Inflammatory macrophage treated with lipopolysaccharide for 1 hour (primary cell): ENCODE measurements around the gene GNL3L.
A peak's percentile ranks its signal among the peaks of the same experiment; 100 is the strongest.
"Not testable (repeated sequence)": the region's sequence is repeated elsewhere in the genome, so short reads cannot be mapped to it uniquely, and the experiment has no call there.

Source experiments
- DNase-seq, 2 donors: peaks; one replicate each; pipeline ENCODE4 v3.0.0-alpha.2; 2020 to 2022

Gene GNL3L, protein sequence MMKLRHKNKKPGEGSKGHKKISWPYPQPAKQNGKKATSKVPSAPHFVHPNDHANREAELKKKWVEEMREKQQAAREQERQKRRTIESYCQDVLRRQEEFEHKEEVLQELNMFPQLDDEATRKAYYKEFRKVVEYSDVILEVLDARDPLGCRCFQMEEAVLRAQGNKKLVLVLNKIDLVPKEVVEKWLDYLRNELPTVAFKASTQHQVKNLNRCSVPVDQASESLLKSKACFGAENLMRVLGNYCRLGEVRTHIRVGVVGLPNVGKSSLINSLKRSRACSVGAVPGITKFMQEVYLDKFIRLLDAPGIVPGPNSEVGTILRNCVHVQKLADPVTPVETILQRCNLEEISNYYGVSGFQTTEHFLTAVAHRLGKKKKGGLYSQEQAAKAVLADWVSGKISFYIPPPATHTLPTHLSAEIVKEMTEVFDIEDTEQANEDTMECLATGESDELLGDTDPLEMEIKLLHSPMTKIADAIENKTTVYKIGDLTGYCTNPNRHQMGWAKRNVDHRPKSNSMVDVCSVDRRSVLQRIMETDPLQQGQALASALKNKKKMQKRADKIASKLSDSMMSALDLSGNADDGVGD

DNA sequence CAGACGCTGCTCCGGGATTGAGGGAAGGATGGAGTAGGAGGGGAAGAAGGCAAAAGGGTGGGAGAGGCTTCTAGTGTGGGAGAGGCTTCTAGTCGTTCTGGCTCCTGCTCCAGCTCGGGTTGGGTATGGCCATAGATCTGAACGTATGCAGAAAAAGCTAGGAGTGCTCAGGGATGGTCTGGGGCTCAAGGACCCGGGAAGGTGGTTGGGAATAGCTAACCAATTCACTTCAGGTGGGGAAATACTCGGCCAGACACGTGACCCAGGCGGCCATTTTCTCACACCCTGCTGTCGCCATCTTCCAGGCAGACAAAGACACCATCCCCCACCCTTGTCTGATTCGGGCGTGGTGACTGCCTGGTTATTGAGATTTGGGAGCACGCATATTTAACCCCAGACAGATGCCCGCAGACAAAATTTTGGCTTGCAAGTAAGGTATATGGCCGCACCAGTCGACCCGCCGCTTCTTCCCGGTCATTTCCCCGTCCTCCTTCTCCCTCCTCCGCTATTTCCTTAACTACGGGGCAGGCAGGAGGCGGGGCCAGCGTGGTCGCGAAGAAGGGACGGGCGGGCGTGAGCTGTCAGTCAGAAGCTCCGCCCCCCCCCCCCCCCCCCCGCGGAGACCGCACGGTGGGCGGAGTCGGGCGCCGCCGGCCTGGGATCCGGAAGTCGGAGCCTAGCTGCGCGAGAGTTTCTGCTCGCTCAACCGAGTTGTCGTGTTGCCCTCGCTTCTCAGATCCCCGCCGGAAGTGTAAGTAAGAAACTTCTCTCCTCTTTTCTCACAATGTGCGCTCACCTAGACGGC is at the start of gene GNL3L:
Gene GNL3L, plus strand, starts transcription at position 668 of the 805 bp plus-strand sequence. CDS start 2,348 bp downstream, outside the sequence.
- DNase-seq, result peak; percentile 63 to 73

DNA sequence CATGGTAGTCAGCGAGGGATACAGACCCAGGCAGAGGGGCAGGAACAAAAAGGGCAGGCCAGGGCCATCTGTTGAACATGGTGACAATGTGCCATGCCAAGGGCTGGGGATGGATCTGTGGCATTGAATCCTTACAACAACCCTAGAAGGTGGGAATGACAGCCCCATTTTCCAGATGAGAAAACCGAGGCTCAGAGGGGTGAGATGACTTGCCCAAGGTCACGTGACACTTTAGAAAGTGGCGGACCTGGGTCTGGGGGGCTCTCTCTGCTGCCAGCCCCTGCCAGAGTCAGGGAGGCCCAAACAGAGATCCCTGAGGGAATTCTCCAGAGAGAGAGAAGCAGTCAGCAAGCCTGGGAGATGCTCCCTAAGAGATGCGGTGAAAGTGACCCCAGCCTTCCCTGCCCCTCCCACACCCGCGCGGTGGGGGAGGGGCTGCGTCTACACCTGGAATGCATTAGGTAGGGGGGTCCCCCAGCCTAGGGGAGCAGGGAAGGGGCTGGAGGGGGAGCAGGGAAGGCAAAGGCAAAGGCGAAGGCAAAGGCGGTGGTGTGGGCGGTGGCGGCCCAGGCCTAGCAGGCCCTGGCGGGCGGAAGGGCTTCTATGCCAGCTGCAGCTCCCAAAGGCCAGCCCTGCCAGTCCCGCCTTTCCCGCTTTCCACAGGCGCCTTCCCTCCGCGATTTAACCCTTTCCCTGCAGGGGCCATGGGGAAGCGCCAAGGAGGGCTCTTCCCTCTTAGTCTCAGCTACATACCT is 47.0 kb upstream of the GNL3L start:
- no peak for DNase-seq

DNA sequence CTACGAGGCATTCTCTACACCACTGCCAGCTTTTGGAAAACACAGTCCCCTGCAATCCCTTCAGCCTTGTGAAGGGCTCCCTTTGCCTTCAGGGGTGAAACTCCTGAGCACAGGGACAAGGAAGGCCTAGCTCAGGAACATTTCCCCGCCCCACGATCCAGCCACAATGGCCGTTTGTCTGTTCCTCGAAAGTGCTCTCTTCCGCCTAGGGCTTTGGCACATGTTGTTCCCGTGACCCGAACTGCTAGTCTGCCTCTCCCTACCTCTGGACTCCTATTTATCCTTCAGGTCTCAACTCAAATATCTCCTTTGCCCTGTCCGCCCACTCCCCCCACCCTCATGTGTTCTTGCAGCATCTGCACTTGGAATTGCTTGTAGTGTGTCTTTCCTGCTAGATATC is 46.1 kb upstream of the GNL3L start:
- DNase-seq, result no peak

DNA sequence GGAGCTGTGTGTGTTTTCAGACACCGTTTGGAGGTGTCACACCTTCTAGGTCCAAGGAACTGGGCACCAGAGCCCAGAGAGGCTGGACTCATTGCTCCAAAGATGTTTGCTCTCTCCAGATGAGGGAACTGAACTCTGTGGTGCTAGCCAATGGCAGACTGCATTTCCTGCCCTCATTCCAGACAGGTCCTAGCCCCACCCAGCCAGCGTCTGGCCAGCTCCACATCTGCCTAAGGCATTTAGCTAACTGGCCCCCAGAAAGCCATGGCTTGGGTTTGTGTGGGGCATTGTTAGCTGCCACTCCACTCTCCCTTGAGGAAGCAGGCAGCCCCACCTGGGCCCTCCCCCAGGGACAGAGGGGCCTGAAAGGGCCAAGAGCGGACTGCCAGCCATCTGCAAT is 45.4 kb upstream of the GNL3L start:
- DNase-seq, result no peak

DNA sequence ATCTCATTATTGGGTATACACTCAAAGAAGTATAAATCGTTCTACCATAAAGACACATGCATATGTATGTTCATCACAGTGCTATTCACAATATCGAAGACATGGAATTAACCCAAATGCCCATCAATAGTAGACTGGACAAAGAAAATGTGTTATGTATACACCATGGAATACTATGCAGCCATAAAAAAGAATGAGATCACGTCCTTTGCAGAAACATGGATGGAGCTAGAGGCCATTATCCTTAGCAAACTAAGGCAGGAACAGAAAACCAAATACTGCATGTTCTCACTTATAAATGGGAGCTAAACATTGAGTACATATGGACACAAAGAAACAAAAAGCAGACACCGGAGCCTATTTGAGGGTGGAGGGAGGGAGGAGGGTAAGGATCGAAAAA is 40.2 kb upstream of the GNL3L start:
- DNase-seq, result not testable (repeated sequence)

DNA sequence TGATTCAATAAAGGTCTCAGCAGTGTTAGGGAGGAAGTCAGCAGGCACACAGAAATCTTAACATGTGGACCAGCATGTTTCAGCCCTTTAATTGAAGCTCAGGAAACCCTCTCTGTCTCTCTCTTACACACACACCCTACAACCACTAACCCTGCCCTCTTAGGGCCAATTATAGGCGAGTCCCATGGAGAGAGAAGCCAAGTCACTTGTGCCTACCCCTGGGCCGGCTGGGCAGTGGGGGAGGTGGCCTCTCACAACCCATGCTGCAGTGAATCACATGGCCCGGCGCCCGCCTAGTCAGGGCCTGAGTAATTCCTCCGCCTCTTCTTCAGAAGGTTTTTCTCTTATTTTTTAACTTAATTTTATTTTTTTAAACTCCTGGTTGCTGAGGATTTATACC is 37.7 kb upstream of the GNL3L start:
- DNase-seq, result no peak

DNA sequence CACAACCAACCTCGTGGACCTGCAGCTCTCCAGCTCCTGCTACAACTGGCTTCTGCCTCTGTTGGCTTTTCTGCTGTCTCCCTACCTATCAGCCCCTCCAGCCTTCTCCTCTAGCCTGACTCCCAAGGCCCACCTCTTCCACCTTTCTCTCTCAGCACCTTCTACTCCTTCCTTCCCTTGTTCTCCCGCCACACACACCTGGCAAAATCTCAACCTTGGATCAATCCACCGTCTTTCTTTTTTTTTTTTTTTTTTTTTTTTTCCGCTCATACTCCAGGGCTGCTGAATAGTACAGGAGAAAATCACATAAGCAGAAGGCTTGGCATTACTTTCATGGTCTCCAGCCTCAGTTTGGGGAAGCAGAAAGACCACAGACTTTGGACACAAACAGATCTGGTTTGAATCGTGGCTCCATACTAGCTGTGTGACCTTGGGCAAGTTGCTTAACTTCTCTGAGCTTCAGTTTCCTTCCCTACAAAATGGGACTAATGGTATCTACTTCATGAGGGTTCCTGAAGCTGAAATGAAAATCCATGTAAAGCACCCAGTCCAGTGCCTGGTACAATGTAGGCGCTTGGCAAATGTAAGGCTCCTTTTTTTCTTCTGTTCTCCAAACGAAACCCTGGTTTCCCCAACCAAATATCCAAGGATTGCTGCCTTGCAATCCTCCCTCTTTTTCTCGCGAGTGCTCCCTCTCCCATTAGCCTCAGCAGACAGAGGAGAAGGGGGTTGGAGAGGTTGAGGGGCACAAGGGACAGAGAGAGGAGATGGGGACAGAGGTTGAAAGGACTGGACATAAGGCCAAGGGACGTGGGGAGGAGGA is 35.6 kb upstream of the GNL3L start:
- no peak for DNase-seq

DNA sequence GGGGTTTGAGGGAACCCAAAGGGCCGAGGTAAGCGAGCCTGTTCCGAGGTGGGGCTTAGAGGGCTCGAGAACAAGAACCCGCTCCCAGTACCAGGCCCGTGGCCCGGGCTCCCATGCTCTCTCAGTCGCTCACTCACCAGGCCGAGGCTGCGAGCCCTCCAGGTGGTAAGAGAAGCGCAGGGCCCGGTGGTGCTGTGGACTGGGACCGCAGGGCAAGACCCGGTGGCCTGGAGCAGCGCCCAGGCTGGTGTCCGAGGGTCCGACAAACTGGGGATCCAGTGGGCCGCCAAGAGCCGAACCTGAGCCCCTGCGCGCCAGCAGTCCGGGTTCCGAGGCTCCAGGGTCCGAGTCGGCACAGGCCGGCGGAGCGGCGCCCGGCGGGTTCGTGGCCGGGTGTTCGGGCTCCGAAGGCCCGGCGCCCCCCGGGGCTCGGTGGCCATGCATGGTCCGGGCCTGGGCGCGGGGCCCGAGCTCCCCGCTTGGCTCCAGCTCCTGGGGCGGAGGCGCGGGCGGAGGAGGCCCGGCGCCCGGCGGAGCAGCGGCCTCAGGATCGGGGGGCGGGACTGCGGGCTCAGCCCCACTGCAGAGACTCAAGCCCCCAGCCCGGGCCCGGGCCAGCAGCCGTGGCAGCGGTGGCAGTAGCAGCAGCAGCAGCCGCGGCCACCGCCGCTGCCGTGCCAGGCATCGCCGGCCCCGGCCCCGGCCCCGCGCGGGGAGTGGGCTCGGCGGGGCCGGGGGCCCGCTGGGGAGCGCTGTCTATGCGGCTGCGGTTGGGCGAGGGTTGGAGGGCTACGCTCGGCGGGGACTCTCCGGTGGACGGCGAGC is 34.8 kb upstream of the GNL3L start:
- no peak for DNase-seq

DNA sequence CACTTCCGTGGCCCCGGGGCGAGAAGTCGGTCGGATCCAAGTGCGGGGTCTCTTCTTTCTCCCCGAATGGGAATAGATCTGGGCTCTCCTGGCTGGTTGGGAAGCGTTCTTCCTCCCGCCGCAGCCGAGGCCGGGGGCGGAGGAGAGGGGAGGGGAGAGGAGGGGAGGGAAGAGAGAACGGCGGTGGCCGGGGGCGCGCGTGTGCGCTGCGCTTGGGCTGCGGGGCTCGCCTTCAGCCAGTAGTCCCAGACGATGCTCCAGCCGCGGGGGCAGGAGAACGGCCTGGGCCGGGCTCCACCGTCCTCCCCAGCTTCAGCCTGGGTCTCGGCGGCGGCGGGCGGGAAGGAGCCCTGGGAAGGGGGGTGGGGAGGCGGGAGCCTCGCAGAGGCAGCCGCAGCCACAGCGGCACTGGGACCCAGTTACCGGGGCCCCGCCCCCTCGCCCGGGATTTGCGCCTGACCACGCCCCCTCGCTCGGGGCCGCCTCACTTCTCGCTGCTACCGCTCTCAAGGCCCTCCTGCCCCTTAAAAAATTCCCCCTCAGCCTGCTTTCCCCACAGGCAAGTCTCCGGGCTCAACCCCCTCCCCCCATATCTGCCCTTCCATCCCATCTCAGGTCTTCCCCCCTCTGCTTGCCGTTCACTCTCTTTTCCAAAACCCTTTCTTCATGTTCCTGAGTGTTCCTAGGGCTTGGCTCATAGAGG is 34.1 kb upstream of the GNL3L start, which contains the start of gene FGD1:
Gene FGD1, minus strand, starts transcription at position 421 of the 703 bp plus-strand sequence. CDS start 802 bp downstream, outside the sequence.
- peak in 1 of 2 donors; percentile 3 for DNase-seq

DNA sequence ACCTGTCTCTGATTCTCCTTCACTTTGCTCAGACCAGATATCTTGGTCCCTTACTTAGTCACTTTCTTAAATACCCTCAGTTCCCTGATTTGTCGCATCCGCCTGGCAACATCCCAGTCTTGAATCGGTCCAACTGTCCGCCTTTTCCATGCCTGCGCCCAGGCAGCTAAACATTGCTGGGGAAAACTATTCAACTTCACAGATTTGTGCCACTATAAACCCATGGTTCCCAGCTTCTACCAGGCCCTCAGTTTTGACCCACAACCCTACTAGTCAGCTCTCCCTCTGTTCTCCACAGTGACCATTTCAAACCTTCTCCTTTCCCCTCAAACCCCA is 33.5 kb upstream of the GNL3L start:
- DNase-seq, result no peak

DNA sequence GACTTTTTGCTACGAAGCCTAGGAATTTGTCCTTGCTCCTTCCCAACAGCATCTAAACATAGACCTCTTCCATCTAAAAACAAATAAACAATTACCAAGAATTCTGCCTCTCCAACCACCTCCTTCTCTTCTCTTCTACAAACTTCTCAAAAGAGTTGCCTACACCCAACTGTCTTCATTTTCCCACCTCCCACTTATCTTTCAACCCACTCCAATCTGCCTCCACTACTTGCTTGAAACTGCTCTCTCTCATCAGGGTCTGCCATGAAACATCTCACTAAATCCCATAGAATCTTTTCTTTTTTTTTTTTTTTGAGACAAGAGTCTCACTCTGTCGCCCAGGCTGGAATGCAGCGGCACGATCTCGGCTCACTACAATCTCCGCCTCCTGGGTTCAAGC is 33.1 kb upstream of the GNL3L start:
- DNase-seq, result no peak

DNA sequence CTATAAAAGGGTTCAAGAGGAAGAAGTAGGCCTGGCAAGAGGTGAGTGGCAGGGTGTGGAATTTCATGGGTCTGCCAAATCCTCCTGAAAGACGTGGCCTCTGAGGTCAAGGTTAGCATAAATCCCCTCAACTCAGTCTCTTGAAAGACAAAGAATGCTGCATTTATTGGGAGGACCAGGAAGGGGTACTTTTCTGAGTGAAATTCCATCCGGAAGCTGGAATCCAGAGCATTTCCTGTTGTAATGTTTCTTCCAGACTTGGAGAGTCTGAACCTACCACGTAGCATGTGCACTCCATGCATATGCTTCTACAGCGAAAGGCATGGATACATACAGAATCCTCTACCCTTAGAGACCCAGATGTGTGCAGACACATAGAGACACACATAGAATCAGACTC is 20.6 kb upstream of the GNL3L start:
- DNase-seq, result no peak

DNA sequence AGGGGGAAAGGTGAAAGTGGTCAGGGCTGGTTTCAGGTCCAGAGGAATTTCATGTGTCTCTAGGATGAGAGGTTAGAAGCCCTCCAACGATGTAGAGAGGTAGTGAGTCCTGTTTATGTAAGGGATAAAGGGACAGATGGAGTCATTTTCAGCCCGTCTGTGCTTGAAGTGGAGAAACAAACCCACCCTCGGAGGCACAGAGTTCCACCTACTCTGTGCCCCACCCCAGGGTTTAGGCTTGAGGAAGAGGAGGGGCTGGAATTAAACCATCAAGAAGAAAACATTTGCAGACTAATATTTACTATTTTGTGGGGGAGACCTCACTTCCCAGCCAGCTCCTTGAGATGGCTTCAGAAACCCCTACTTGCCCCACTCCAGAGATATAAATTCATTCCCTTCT is 868 bp upstream of the GNL3L start:
- DNase-seq, result no peak

DNA sequence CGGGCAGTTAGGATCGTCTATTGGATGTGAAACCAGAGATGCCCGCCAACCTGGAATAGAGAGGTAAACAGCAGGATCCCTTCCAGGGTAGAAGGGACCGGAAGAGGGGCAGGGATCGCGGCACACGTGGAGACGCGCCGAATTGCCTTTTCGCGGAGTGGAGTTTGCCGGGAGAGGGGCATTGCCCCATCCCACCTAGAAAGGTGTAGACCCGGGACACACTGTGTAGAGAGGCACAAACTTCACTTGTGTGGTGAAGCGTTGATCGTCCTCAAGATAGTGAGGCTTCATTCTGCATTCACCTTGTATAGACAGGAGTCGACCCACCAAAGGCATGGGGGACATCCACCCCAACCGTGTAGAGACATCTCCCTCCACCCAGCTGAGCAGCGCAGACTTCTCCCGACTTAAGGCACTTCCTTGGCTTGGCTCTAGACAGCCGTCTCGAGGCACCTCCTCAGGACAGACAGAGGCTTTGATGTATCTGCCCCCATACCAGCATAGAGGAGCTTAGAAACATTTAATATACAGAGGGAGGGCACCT is 410 bp downstream of the GNL3L start:
- DNase-seq, result no peak

DNA sequence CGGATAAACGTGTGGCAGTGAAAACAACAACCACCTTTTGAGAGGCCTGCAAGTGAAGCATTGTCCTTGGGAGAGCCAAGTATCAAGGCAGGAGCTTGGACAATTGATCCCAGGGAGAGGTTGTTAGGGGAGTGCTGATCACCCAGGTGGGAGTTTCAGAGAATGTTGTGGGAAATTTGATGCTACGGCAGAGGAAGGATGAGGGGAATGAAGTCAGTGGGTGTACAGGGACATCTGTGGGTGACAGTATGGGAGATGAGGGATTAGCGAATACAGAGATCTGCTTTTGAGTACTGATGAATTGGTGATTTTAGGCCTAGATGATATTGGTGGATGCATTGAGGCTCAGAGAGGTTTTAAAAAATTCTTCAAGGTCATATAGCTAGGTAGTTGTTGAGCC is 4.3 kb downstream of the GNL3L start:
- DNase-seq, result no peak

DNA sequence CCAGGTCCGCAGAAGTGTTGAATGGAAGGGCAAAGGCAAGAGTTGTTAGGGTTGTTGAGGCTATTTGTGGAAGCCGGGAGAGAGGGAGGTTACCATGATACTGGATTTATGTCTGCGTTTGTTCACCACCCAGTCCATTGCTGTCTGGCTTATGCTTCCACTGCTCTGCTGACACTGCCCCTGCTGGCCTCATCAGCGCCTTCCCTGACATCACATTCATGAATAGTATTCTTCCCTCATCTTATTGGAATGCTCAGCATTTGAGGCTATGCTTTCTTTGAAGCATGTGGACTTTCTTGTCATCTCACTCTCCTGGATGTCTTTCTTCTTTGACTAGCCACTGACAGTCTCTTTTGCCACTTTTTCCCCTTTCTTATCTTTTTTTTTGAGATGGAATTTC is 10.3 kb downstream of the GNL3L start:
- no peak for DNase-seq

DNA sequence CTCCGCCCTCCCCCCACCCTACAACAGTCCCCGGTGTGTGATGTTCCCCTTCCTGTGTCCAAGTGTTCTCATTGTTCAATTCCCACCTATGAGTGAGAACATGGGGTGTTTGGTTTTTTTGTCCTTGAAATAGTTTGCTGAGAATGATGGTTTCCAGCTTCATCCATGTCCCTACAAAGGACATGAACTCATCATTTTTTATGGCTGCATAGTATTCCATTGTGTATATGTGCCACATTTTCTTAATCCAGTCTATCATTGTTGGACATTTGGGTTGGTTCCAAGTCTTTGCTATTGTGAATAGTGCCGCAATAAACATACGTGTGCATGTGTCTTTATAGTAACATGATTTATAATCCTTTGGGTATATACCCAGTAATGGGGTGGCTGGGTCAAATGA is 12.2 kb downstream of the GNL3L start:
- DNase-seq, result not testable (repeated sequence)

DNA sequence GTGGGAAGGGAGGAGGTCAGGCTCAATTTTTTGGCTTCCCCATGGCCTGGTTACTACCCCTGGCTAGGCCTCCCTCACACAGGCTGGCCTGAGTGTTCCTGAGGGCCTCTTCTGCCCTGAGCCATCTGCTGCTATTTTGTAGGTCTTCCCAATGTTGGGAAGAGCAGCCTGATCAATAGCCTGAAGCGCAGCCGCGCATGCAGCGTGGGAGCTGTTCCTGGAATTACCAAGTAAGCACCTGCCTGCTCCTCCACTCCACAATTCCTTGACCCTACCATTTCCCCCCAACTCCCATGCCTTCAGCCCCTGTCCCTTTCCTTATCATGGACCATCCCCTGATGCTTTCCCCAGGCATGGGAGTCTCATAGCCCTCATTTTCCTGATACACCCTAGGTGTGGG is 20.8 kb downstream of the GNL3L start:
- no peak for DNase-seq

DNA sequence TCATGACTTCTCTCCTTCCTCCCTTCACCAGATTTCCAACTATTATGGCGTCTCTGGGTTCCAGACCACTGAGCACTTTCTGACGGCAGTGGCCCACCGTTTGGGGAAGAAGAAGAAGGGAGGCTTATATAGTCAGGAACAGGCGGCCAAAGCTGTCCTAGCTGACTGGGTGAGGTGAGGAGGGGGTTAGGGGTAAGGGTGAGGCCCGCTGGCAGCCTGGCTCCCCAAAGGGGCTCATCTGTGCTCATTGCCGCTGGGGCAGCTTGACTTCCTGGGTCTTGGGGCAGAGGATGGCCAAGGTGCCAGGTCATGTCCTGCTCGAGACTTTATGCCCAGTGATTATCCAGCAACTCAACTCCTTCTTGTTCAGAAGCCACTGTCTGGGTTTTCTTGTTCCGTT is 21.8 kb downstream of the GNL3L start:
- DNase-seq, result no peak

DNA sequence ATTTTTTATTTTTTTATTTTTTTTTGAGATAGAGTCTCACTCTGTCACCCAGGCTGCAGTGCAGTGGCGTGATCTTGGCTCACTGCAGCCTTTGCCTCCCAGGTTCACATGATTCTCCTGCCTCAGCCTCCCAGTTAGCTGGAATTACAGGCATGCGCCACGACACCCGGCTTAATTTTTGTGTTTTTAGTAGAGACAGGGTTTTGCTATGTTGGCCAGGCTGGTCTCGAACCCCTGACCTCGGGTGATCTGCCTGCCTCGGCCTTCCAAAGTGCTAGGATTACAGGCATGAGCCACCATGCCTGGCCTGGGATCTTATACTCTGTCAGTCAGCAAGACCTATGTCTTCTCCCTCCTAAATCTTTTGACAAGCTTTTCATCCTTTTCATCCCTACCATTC is 25.0 kb downstream of the GNL3L start:
- not testable (repeated sequence) for DNase-seq
